IPS-NIHi7 (cell line): ENCODE measurements around the gene SLC4A11.
"Not testable (repeated sequence)": the region's sequence is repeated elsewhere in the genome, so short reads cannot be mapped to it uniquely, and the experiment has no call there.

Experiments used
- DNase-seq: peaks from one replicate; pipeline ENCODE4 v3.0.0; 2012; ENCODE audit warnings: mixed read lengths; ENCODE audit errors: extremely low spot score

The SLC4A11 gene

DNA sequence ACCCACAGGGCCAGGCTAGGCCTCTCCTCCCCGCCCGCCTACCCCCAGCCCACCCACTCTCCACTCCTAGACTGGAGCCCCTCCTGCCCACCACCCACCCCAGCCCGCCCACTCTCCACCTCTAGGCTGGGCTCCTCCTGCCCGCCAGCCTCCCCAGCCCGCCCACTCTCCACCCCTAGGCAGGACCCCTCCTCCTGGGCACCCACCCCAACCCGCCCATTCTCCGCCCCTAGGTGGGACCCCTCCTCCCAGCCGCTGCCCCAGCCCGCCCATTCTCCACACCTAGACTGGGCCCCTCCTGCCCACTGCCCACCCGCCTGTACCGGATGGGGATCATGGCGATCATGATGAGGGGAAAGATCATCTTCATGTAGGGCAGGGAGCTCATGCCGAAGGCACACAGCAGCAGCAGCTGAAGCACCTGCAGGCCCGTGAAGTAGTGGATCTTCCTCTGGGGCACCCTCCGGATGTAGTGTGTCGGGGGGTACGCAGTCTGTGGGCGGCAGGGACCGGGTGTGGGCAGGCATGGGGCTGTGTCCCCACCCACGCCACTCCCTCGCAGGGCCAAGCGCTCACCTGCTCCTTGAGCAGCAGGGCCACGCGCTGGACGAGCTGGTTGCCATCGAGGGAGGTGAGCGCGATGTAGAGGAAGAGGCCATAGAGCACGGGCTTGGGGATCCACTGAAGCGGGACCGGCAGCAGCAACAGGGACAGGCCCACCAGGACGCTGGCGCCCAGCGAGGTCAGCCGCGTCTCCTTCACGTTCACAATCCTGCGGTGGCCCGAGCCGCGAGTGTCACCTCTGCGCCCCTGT, 10.8 kb downstream of the SLC4A11 start:
- DNase-seq: peak; percentile 66

DNA sequence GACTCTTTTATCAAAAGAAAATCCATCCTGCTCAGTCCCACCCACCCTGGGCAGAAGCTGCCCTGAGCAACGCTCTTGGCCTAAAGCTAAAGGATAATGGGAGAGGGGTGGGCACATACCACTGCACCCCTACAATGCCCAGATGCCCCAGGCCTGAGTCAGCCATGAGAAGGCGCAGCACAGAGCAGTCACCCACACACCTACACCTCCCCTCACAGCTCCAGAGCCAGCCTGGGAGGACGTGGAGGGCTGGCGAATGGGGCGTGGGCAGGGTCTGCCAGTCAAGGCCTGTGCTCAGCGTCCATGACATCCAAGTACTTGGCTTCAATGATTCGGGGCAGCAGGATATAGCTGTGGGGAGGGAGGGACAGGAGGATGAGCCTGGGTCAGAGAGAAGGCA, 11.5 kb downstream of the SLC4A11 start:
- no peak for DNase-seq

DNA sequence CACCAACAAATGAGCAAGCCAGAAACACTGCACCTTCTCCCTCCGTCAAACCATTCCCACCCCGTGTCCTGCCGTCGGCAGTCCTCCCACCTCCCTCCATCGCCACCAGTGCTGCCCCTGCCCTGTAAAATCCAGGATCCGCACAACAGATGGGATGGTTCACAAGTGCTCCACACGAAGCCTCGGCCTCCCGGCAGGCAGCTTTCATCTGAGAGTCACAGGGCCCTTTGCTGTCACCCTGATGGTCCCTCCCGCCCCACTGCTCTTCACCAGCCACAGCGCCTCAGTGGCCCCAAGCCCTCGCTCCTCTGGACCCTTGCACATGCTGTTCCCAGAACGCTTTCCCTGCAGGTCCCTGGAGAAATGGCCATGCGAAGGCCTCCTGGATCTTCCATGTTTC, 12.1 kb downstream of the SLC4A11 start:
- no peak for DNase-seq

DNA sequence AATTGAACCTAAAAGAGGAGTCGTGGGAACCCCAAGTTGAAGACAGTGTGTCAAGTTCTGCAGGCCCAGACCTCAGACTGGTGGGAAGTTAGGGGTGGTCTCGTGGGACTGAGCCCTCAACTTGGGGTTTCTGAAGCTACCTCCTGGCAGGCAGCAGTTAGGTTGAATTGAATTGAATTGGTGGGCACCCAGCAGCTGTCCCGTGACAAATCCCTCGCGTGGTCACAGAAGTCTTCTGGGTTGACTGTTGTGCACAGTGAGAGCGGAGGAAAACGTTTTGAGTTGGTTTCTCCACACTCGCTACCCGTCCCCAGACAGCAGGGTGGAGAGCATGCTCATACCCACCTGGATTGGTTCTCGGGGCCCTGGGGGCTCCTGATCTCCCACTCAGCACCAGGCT, 12.9 kb downstream of the SLC4A11 start:
- DNase-seq: no peak

DNA sequence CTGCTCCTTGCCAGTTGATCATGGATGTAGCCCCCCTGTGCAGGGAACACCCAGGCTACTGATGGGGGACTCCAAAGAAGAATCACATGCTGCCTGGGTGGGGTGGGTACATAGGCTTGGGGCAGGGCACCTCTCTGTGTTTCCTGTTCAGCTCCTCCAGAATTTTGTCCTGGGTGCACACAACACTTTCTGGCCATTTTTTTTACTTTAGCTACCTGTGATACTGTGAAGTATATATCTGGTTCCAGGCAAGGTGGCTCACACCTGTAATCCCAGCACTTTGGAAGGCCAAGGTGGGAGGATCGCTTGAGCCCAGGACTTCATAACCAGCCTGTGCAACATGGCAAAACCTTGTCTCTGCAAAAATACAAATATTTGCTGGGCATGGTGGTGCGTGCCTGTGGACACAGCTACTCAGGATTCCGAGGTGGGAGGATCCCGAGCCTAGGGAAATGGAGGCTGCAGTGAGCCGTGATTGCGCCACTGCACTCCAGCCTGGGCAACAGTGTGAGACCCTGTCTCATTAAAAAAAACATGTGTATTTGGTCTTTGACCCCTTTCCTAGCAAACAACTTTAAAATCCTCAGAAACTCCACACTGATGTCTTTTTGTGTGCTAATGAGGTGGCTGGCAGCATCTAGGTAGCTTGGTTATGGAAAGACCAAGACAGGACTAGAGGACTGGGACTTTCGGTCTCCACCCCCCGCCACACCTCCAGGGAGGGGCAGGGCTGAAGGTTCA, 14.1 kb downstream of the SLC4A11 start:
- DNase-seq: no peak

DNA sequence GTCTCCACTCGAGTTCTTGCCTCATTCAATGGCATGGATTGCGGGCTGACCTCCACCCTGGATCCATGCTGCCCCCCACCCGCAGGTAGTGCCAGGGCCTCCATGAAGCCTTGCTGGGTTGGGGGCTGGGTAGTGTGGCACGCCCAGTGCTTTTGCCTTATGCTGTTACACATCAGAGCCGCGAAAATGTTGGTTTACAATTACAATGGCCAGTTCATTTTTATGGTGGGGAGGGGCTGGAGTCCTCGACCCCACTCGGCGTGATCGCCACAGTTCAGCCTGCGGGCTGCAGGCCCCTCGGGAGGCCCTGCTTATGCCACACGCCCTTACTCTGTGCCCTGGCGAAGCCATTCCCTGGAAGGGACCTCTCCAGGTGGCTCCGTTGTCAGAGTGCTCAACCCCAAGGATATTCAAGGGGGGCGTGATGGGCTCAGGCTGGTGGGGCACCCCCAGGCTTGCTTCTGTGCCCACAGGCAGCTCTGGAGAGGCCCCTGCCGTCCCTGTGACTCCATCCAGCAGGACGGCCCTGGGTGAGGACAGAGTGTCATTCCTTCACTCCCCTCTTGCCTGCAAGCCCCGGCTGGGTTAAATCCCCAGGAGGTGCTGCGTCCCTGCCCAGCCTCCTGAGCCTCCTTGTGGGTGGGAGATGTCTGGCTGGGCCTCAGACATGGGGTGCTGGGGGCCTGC, 14.9 kb downstream of the SLC4A11 start:
- DNase-seq: no peak

DNA sequence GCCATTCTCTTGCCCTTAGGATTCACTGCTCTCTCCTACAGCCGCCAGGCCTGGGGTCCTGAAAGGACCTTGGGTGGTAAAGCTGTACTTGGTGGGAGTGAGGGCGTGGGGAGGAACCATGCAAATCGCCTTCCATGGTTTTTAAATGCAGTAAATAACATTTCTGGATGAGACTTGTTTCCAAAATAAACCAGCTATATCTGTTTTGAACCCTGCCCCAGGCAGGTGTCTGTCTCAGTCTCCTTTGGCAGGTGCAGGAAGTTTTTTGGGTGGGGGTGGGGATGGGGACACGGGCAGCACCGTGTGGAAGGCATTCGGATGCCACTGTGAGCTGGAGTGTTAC, 15.4 kb downstream of the SLC4A11 start:
- no peak for DNase-seq

DNA sequence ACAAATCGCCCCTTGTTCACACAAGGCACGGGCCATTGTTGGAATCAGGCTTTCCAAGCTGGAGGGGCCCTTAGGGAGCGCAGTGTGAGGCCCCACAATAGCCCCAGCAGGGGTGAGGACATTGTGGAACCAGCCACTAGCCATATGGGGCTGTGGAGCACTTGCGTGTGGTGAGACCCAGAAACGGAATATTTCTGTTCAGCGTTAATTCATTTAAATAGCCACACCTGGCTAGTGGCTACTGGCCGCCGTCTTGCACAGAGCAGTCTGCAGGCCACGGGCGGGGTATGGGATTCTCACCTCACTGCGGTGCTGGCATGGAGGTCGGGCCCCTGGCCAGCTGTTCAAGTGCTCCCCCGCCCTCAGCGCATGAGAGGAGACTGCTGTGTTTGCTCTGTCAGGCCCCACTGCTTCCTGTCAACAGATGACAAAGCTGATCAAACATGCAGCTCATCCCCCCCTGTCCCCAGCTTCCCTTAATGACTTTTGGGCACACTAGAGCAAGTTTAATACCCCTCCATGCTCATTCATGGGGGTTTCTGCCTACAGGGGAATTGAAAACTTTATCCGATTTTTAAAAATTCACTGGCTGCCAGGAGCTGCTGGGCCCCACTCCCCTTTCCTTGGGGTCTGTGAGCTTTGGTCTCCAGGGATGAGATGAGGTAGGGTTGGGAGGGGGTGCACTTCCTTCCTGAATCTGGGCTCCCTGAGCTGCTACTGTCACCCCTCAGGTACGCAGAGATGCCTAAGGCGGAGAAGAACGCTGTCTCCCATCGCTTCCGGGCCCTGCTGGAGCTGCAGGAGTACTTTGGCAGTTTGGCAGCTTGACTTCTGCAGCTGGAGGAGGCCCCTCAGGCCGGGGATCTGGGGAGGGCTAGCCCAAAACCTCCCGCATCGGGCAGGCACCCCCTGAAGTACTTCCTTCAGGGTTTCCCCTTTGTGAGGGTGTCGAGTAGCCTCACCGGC, 16.1 kb downstream of the SLC4A11 start:
- DNase-seq: no peak

DNA sequence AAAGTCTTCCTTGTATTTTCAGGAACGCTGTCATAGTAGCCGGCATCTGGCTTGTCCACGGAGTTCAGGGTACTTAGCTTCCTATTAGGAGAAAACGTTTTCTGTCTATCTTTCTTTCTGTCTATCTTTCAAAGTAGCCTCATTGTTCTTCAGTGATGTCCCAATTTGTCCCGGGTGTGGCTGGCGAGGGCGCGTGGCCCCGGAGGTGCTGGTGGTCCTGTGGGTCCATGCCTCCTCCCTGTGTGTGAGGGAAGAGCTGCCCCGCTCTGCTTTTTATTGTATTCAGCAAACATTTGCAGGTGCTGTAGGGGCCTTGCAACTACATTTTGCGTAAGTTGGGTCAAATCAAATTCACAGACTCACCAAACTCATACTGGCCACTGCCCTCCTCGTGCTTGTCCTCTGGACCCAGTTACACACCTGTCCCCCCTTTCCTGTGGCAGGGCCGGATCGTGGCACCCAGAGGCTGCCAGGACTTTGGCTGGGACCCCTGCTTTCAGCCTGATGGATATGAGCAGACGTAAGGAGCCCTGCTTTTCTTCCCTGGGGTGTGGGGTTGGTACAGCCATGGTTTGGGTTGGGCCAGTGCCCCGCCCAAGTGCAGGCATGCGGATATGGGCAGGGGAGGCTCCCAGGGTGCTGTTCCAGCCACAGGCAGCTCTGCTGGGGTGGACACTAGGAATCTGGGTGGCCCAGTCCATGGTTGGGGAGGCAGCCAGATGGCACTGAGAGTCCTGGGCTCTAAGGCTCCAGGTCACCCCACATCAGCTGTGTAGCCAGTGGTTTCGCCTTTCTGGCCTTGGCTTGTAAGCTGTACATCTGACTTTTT, 17.4 kb downstream of the SLC4A11 start:
- no peak for DNase-seq

DNA sequence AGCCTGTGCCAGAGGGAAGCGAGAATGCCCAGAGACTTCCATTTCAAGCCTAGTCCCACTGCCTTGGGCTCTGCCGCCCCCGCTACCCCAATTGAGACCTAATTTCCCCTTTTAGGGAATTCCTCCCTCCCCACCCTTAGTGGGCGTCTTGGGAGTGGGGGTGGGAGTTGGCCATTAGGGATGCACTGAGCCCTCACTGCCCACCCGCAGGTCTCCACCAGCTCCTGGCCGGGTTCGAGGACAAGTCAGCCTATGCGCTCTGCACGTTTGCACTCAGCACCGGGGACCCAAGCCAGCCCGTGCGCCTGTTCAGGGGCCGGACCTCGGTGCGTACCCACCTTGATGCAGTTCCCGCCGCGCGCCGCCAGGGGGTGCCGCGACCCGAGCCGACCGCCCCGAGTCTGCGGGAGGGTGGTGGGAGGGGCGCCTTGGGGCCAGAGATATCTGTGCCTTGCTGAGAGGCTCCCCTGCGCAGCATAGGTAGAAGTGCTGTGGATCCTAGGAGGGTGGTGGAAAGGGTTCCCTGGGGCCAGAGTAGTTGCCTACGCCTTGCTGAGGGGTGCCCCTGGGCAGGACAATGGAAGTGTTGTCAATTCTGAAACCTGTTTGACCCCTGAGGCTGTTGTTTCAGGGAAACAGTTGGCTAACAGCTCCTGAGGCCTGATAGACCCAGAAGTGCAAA, 20.5 kb downstream of the SLC4A11 start:
- peak; percentile 93 for DNase-seq

DNA sequence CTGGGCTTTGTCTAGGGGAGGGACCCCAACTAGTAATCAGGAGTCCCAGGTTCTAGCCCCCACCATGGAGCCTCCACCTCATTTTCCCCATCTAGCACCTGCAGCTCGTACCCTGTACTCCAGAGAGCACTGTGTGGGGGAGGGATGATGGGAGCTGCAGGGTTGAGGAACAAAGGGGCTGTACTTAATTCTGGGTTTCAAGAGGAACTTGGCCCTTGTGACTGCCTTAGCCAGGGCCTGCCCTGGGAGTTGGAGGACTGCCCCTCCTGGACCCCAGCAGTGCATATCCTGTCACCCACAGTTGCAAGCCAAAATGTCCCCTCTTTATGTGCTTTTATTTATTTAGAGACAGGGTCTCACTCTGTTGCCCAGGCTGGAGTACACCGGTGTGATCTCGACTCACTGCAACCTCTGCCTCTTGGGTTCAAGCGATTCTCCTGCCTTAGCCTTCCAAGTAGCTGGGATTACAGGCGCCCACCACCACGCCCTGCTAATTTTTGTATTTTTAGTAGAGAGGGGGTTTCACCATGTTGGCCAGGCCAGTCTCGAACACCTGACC, 23.6 kb downstream of the SLC4A11 start:
- not testable (repeated sequence) for DNase-seq

DNA sequence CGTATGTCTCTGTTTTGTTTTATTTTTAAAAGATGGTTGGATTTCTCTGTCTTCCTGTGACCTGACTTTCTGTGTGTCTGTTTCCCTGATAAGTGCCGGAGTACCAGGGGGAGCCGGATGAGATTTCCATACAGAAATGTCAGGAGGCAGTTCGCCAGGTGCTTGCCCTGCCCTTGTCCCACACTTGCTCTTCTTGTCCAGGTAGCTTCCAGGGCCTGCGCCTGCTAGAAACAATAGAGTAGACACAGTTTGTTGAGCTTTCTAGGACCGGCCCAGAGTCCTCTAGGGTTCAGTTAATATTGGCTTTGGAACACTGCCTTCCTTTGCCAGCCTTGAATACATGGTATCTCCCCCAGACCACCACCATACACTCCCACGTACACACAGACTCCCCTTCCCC, 25.8 kb downstream of the SLC4A11 start:
- DNase-seq: no peak

DNA sequence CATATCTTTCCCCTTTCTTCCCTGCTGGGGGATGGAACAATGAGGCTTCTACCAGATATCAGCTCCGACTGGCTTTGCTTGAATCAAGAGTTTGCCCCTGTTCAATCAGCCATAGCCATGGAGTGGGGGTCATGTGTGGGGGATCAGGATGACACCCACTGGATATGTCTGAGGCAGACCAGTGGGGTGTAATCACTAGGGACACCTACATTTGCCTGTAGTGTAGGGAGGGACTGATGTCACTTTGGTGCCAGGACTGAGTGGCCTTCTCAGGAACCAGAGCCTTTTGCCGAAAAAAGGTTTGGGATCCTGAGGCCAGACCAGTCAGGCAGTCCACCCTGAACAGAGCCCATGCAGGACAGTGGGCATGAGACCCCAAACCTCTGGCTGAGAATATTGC, 28.6 kb downstream of the SLC4A11 start:
- DNase-seq: no peak

DNA sequence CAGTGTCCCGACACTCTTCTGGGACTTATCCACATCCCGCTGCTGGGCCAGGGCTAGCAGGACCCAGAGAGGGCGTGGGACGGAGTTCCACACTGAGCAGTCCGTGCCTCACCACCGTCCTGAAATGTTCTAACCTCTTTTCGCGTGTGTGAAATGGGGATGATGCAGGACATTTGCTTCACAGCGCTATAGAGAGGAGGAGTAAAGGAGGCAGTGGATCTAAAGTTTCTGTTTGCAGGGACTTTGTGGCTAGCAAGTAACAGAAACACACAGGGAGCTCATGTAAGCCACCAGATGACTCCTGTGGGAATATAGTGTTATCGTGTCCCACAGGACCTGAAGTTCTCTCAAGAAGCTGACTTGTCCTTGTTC, 29.1 kb downstream of the SLC4A11 start:
- no peak for DNase-seq

DNA sequence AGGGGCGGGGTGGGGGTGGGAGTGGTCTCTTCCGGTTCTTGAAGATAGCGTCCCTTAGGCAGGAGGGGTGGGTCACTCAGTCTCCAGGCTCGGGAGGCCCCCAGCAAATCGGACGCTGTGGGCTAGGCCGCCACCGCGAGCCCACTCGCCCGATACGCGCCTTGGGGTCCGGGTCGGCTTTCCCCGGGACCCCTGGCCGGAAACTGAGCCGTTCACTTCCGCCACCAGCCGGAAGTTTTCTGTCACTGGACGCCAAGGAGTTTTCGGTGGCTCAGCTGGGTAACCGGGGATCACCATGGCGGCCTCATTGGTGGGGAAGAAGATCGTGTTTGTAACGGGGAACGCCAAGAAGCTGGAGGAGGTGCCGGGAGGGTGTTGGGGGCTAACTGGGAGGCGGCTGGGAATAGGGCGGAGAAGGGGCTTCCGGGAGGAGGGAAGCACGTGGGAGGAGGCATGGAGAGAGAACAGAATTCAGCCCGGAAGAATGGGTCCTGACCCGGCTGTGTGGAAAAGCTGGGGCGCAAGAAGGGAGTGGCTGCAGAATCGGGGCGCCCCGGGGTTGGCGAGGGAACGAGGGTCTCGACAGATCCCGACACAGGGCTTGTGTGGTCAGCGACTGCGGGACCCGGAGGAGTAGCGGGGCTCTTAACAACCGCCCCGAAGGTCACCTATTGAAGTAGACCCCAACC, 29.6 kb downstream of the SLC4A11 start, which contains the start of gene ITPA:
Gene ITPA (plus strand): TSS at position 242 of the 689 bp plus-strand sequence. CDS start 54 bp downstream, at position 296.
- DNase-seq: peak; percentile 73

DNA sequence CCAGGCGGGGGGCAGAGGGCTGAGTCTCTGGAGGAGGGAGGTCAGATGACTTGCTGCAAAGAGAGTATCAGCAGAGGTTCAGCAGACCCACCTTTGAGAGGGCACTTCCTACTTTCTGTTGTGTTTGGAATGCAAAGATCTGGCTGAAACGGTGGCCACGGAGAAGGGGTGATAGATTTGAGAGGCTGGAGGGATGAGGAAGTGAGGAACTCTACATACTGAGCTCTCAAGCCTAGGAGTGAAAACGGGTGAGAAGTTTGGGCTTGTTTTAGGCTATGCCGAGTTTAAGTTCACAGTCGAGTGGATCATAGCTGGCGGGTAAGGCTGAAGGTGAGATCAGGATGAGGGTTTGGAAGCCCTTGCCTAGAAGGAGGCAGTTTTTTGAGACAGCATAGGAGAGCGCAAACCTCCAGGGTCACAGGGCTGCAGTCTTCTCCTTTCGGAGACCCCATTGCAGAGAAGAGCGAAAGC, 30.2 kb downstream of the SLC4A11 start:
- no peak for DNase-seq

DNA sequence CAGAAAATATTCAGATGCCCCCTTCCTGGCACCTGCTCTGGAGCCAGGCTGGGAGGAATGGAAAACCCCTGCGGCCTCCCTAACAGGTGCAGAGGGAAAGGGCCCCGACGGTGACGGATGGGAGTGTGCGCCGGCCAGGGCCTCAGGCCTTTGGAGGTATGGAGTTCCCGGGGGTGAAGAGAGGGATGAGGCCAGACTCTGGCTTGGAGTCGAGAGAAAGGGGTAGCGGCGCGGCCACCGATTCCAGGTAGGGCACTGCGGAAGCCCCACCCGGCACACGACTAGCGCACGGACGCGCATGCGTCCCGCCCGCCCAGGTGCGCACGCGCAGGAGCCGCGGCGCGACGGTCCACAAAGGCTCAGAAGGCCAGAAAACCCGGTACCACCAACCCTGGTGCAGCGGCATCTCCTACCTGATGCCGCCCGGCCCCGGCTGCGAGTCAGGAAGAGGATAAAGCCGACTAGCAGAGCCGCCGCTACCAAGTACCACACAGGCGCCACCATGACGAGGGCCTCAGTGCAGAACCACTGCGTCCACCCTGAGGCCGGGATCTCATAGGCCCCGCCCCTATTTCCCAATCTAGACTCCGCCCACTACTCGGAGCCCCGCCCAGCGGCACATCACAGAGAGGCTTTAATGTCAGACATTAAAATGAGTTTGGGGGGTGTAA, 34.7 kb downstream of the SLC4A11 start, which contains the start of gene DDRGK1:
Gene DDRGK1 (minus strand): TSS at position 559 of the 671 bp plus-strand sequence. CDS start 55 bp downstream, at position 504.
- peak; percentile 93 for DNase-seq
